Endothelial cell of umbilical vein (primary cell): Measurements from ENCODE around the gene PRXL2B. TPM values are rescaled to one million over a fixed set of nuclear protein-coding genes. Genes with fewer than 3 reads are reported as not detected.

Experiments used
- BruUV-seq: library from RNA; stranded (reverse); fragments of 400-500 nt; replicated peaks from 2 replicates; lab custom pipeline; 2021; lab: Mats Ljungman, UMichigan
- CTCF ChIA-PET: fragments of 300-600, 350-600 bp; sonication (Branson Sonifier 250); formaldehyde crosslinking; loops from one replicate; lab custom pipeline; 2021; ENCODE audit warnings: antibody characterized with exemption, inconsistent platforms; lab: Charles Lee
- POLR2A ChIA-PET: fragments of 300-600, 350-600 bp; sonication (Branson Sonifier 250); formaldehyde crosslinking; loops from one replicate; lab custom pipeline; 2021; ENCODE audit warnings: antibody characterized with exemption, inconsistent platforms; lab: Charles Lee
- DNase-seq: peaks from one replicate; pipeline ENCODE4 v3.0.0-alpha.2; 2011; ENCODE audit warnings: low read depth, low spot score
- FAIRE-seq: peaks from 2 replicates; lab custom pipeline; 2011; peaks lifted over from hg19 to GRCh38; lab: Jason Lieb, UNC
- H2AFZ ChIP-seq: 2 replicates; pipeline ENCODE4 v1.6.0; 2012; ENCODE audit warnings: low read depth, low read length, control low read depth, inconsistent platforms
- H3K27ac ChIP-seq: 2 replicates; pipeline ENCODE4 v1.5.1; 2011; ENCODE audit warnings: low read depth, mild to moderate bottlenecking, control low read depth, low read length, moderate library complexity; ENCODE audit not compliant: insufficient read depth
- H3K27me3 ChIP-seq, 2 experiments: 2 replicates each; pipeline versions ENCODE4 v1.6.0 to v1.6.1; 2011; ENCODE audit warnings: low read length in 2 of 2, mixed read lengths in 1 of 2; ENCODE audit not compliant: control insufficient read depth in 2 of 2, insufficient read depth in 2 of 2
- H3K36me3 ChIP-seq, 2 experiments: 2 replicates in 1 of 2; 3 replicates in 1 of 2; pipeline ENCODE4 v1.5.1; 2011; ENCODE audit warnings: low read length in 2 of 2, mild to moderate bottlenecking in 1 of 2, moderate library complexity in 1 of 2; ENCODE audit not compliant: control insufficient read depth in 2 of 2, insufficient read depth in 2 of 2; ENCODE audit errors: extremely low read depth in 1 of 2
- H3K4me1 ChIP-seq: 3 replicates; pipeline ENCODE4 v1.5.1; 2011; ENCODE audit warnings: mild to moderate bottlenecking, low read length; ENCODE audit not compliant: control insufficient read depth, insufficient read depth; ENCODE audit errors: extremely low read depth
- H3K4me2 ChIP-seq: 2 replicates; pipeline ENCODE4 v1.6.1; 2011; ENCODE audit warnings: low read length, control low read depth, mixed read lengths; ENCODE audit not compliant: insufficient read depth
- H3K4me3 ChIP-seq, 3 experiments: fragments of 200-600 bp in 1 of 3; sonication (generic), shearing (Covaris generic) in 1 of 3; replicated peaks in 1 of 3; 2 replicates each; pipeline ENCODE4 v1.5.1; 2011 to 2016; ENCODE audit warnings: control low read depth in 3 of 3, low read length in 3 of 3, mild to moderate bottlenecking in 2 of 3, inconsistent platforms in 1 of 3, low read depth in 1 of 3, moderate library complexity in 1 of 3; ENCODE audit not compliant: insufficient read depth in 1 of 3
- H3K79me2 ChIP-seq: 2 replicates; pipeline ENCODE4 v1.6.0; 2012; ENCODE audit warnings: low read length, inconsistent platforms; ENCODE audit not compliant: control insufficient read depth, insufficient read depth
- H3K9ac ChIP-seq: replicated peaks from 2 replicates; pipeline ENCODE3; 2011; ENCODE audit warnings: low read length, control low read depth; ENCODE audit not compliant: insufficient read depth; ENCODE audit errors: extremely low read depth
- H3K9me1 ChIP-seq: replicated peaks from 3 replicates; pipeline ENCODE4 v1.6.0; 2011; ENCODE audit warnings: mild to moderate bottlenecking, low read length; ENCODE audit not compliant: control insufficient read depth, insufficient read depth; ENCODE audit errors: extremely low read depth
- H3K9me3 ChIP-seq: replicated peaks from 2 replicates; pipeline ENCODE4 v1.5.1; 2012; ENCODE audit warnings: low read length, inconsistent platforms; ENCODE audit not compliant: control insufficient read depth, insufficient read depth
- H4K20me1 ChIP-seq: replicated peaks from 2 replicates; pipeline ENCODE3; 2011; ENCODE audit warnings: mild to moderate bottlenecking, low read length; ENCODE audit not compliant: control insufficient read depth, insufficient read depth; ENCODE audit errors: extremely low read depth
- CTCF ChIP-seq, 2 donors: IDR thresholded peaks; 1 replicate in 1 of 2; 2 replicates in 1 of 2; pipeline ENCODE4 v1.5.1; 2011; ENCODE audit warnings: low read length in 2 of 2, mild to moderate bottlenecking in 2 of 2, moderate library complexity in 2 of 2, control low read depth in 1 of 2, inconsistent platforms in 1 of 2, low read depth in 1 of 2; ENCODE audit not compliant: insufficient read depth in 1 of 2; ENCODE audit errors: extremely low read depth in 1 of 2
- EZH2 ChIP-seq: IDR thresholded peaks from 2 replicates; pipeline ENCODE4 v1.6.1; 2012; ENCODE audit warnings: borderline replicate concordance, low read depth, mild to moderate bottlenecking, moderate library complexity, low read length, inconsistent platforms; ENCODE audit not compliant: severe bottlenecking
- FOS ChIP-seq: IDR thresholded peaks from 2 replicates; pipeline ENCODE4 v1.6.1; 2011; ENCODE audit warnings: mild to moderate bottlenecking, low read length, moderate library complexity, borderline replicate concordance; ENCODE audit not compliant: insufficient read depth
- GATA2 ChIP-seq: IDR thresholded peaks from 2 replicates; pipeline ENCODE4 v1.7.0; 2011; ENCODE audit warnings: low read depth, mild to moderate bottlenecking, moderate library complexity, mixed read lengths, low read length; ENCODE audit not compliant: insufficient read length, insufficient read depth
- JUN ChIP-seq: IDR thresholded peaks from 2 replicates; pipeline ENCODE4 v1.6.1; 2011; ENCODE audit warnings: borderline replicate concordance, low read depth; ENCODE audit not compliant: insufficient read length, insufficient read depth
- MAX ChIP-seq: IDR thresholded peaks from 2 replicates; pipeline ENCODE4 v1.6.1; 2011; ENCODE audit not compliant: insufficient read depth, insufficient read length
- MYC ChIP-seq: IDR thresholded peaks from one replicate; pipeline ENCODE4 v1.6.1; 2011; ENCODE audit warnings: mild to moderate bottlenecking, low read depth, low read length
- POLR2A ChIP-seq: IDR thresholded peaks from 2 replicates; pipeline ENCODE4 v1.6.1; 2012; ENCODE audit warnings: low read depth, mild to moderate bottlenecking, control low read depth, low read length
- POLR2AphosphoS5 ChIP-seq: IDR thresholded peaks from 2 replicates; pipeline ENCODE4 v1.6.1; 2012; ENCODE audit warnings: low read depth, mild to moderate bottlenecking, control low read depth, low read length, moderate library complexity; ENCODE audit not compliant: insufficient read depth
- dilution Hi-C: fragments of 300-500 bp; cut with MboI; formaldehyde crosslinking; loops from one replicate; pipeline ENCODE4 v1.15.0; 2019; ENCODE audit warnings: low sequenced_read_pairs; ENCODE audit not compliant: extremely low pct_ligation_motif_present
- intact Hi-C: fragments of 100-400 bp; cut with micrococcal nuclease; formaldehyde crosslinking; loops from one replicate; pipeline ENCODE4 v1.10.0; 2022
- polyA plus RNA-seq, 4 experiments: library from polyadenylated mRNA; depleted of rRNA in 3 of 4; stranded (reverse) in 3 of 4; unstranded in 1 of 4; fragments of >200 nt; gene quantifications; 2 replicates each; pipeline versions ENCODE4 v1.2.1 to v1.2.3, GENCODE V29; 2011 to 2012; ENCODE audit warnings: missing spikeins in 1 of 4
- total RNA-seq: library from RNA; stranded (reverse); gene quantifications from 2 replicates; pipeline ENCODE4 v1.2.3, GENCODE V29; 2021

PRXL2B gene
- total and polyA plus RNA-seq, 2 donors (not counting 3 experiments of a cell fraction or from before 2014, with no cell fraction given), result 29.6 to 55.8 TPM

DNA sequence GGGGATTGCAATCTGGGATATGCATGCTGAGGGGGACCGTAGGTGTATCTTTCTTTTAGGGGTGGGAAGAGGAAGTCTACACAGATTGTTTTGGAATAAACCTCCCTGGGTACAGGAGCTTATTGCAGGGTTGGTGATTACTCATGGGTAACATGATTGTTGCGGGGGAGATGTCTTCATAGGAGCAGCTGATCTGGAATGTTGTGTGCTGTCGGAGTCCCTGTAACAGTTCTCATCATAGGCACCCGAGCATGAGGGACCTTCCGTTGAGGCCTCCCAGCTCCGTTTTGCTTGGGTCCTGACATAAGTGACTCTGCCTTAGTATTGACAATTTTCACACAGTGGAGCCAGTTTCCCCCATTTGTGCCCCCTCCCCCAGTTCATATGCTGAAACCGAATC, 4.2 kb upstream of the PRXL2B start:
- no peak overlapping the region for H3K4me2 ChIP-seq
- BruUV-seq, result no TSS peak

More for the DNA sequence above, 4.2 kb upstream of the PRXL2B start:
- Histone ChIP-seq H3K4me3 (no peak overlapping the region), H3K4me1 (peaks cover 34% of the 10 kb centered on the region), H3K27me3 (no peaks in the 10 kb centered on the region), H2AFZ (no peak overlapping the region), H3K9me1 (no peaks in the 10 kb centered on the region), H3K9me3 (no peaks in the 10 kb centered on the region), H3K27ac (no peak overlapping the region), H3K36me3 (no peaks in the 10 kb centered on the region), H3K79me2 (peaks cover 4% of the 10 kb centered on the region), H3K9ac (no peak overlapping the region), H4K20me1 (no peaks in the 10 kb centered on the region)
- dilution Hi-C loops (no loop called here), intact Hi-C loops (no loop called here)
- DNase-seq, result no peak
- FAIRE-seq, result no peak
- ChIA-PET POLR2A (no interaction called here), CTCF (no interaction called here)
- TF ChIP-seq JUN (no peak), POLR2A (no peak), MAX (no peak), EZH2 (no peak), MYC (no peak), CTCF (IDR thresholded peaks at IDR 0.05; ENCODE audit: extremely low read depth in 1 of 2, insufficient read depth in 1 of 2, low read depth in 1 of 2, low read length in 2 of 2) (no peak), POLR2AphosphoS5 (no peak), GATA2 (no peak), FOS (no peak)
